ENCODE measurements around the gene MPV17. TPM values are rescaled to one million over a fixed set of nuclear protein-coding genes. Genes with fewer than 3 reads are reported as not detected.

The MPV17 gene
- total and polyA plus RNA-seq, 10 donors: 58.0 to 101 (median 80.3) TPM

- H3K9me3 ChIP-seq: no peaks in the 10 kb centered on the region
- intact Hi-C loops (cut with DNase I; ENCODE audit: low total_unique reads): no loop called here
- TF ChIP-seq POLR2AphosphoS5 (IDR thresholded peaks at IDR 0.05): no peak
- TF ChIP-seq POLR2A (IDR thresholded peaks at IDR 0.05): no peak
- TF ChIP-seq CTCF (IDR thresholded peaks at IDR 0.05 in 8 of 11, conservative IDR thresholded peaks at IDR 0.05 in 3 of 11): no peak
Observed at GRCh38 chr2:27351802-27352598, 29.1 kb upstream of the MPV17 start.

GRCh38 chr2:27350106-27350693, 27.3 kb upstream of the MPV17 start:
- Histone ChIP-seq H3K36me3 (peaks cover 0 to 39% (median 4%) of the 10 kb centered on the region in 6 donors), H3K4me1 (peaks cover 13 to 77% (median 34%) of the 10 kb centered on the region in 6 donors), H3K9me3 (no peaks in the 10 kb centered on the region), H3K27me3 (replicated peaks in 1 of 7) (no peaks in the 10 kb centered on the region), H3K4me3 (no peak overlapping the region), H3K27ac (no peak overlapping the region)
- no peak for DNase-seq
- WGBS, 5 donors: 80 to 94% (median 84%) methylated on average over 7 of the region's 7 CpGs
- TF ChIP-seq POLR2AphosphoS5 (IDR thresholded peaks at IDR 0.05) (no peak), POLR2A (IDR thresholded peaks at IDR 0.05) (no peak), CTCF (IDR thresholded peaks at IDR 0.05 in 8 of 11, conservative IDR thresholded peaks at IDR 0.05 in 3 of 11) (no peak)
- intact Hi-C loops (cut with DNase I; ENCODE audit: low total_unique reads): no loop called here

More at GRCh38 chr2:27351802-27352598, 29.1 kb upstream of the MPV17 start:
- Histone ChIP-seq H3K27ac (no peak overlapping the region), H3K36me3 (peaks cover 0 to 35% (median 4%) of the 10 kb centered on the region in 6 donors), H3K4me1 (peaks cover 20 to 84% (median 44%) of the 10 kb centered on the region in 6 donors), H3K4me3 (no peak overlapping the region), H3K27me3 (replicated peaks in 1 of 7) (no peaks in the 10 kb centered on the region)
- WGBS, 5 donors: 78 to 84% (median 80%) methylated on average over 6 of the region's 6 CpGs
- no peak for DNase-seq

- no peak for DNase-seq
Observed at GRCh38 chr2:27347641-27348040, 24.7 kb upstream of the MPV17 start.

More at GRCh38 chr2:27347641-27348040, 24.7 kb upstream of the MPV17 start:
- 94 to 100% (median 96%) methylated on average over 2 of the region's 2 CpGs for WGBS, 5 donors
- no peak overlapping the region for H3K4me3 ChIP-seq
- H3K9me3 ChIP-seq: no peaks in the 10 kb centered on the region
- TF ChIP-seq POLR2A (IDR thresholded peaks at IDR 0.05): no peak
- TF ChIP-seq CTCF (IDR thresholded peaks at IDR 0.05 in 8 of 11, conservative IDR thresholded peaks at IDR 0.05 in 3 of 11): no peak
- TF ChIP-seq POLR2AphosphoS5 (IDR thresholded peaks at IDR 0.05): no peak
- H3K4me1 ChIP-seq: peaks cover 0 to 51% (median 10%) of the 10 kb centered on the region in 6 donors
- peaks cover 0 to 53% (median 13%) of the 10 kb centered on the region in 6 donors for H3K36me3 ChIP-seq
- intact Hi-C loops (cut with DNase I; ENCODE audit: low total_unique reads): no loop called here
- no peak overlapping the region for H3K27ac ChIP-seq
- no peaks in the 10 kb centered on the region for H3K27me3 ChIP-seq (replicated peaks in 1 of 7)

All from spleen (tissue), 11 donors.